GM21367 (cell line): ENCODE results near the gene FBXO38.

Source experiments
- ATAC-seq: cut with Tn5 transposase; IDR thresholded peaks from one replicate; pipeline ENCODE4 v1.9.1; 2021; ENCODE audit not compliant: unreplicated experiment

Gene FBXO38

DNA sequence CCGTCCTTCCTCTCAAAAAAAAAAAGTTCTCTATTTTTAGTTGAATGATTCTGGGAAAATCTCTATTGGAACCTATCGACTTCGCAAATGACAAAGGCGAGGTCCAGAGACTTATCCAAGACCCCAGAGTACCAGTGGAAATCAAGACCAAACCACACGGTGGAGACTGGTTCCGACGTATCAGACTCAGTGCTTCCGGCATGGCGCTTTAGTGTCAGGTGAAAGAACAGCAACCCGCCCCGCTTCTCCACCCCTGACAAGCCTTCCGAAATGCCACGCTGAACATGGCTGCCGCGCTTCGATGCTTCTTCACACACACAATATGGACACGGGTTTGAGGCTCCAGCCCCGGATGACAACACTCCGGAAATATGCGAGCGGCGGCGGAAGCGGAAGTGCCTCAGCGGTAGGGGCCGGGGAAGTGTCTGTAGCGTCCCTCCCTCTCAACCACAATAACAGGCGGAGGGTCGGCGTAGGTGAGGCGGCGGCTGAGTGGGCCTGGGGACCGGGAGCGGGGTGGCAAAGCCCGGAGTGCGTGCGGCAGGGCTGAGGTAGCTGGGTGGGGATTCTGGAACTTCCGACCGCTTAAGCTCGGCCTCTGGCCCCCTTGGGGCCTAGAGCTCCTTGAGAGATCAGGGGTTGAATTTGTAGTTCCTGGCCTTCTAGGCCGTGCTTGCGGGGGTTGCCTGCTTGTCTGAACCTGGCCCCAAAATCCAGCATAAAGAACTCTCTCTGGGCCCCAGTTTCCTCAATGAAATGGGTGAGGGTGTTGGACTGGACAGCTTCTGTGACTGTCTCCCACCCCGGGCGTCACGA is at the start of gene FBXO38:
TSS of gene FBXO38 (plus strand) at position 395 of the 816 bp plus-strand sequence. CDS start 10,819 bp downstream, outside the sequence.
- peak; percentile 99 for ATAC-seq

GRCh38 chr5:148335259-148335658 is 48.5 kb upstream of the FBXO38 start, which contains the start of gene SPINK9:
TSS of gene SPINK9 (plus strand) at chr5:148335559. CDS start at chr5:148335614, 55 bp downstream.
- ATAC-seq, result no peak

DNA sequence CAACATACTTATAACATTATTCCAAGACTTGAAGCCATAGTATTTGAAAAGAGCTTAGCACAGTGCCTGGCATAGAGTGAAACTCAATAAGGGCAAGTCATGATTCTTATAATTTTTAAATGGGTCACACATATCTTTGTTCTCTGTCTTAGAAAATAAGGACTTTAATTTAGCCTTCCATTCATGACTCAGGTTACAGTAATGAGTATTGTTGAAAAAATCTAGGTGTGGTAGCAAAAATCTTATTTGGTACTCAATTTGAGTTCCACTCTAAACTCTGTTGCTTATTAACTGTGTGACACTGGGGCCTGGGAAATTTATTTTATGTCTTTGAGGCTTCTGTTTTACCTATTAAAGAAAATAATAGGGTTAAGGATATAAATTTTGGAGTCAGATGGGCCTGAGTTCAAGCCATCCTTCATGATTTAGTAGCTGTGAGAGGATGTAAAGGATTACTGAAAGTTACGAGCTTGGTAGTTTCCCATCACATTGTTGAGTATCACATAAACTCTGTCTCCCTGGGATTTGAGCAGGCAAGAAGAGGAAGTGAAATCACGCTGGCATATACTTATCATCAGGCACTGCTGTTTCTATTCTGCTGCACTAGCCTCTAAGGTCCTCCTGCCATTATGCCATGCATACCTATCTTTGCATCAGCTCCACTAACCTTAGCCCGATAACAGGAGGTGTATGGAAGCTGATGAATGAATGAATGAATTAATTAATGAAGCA is 46.9 kb upstream of the FBXO38 start:
- peak; percentile 79 for ATAC-seq

- ATAC-seq, result no peak
These were observed 41.2 kb upstream of the FBXO38 start for GRCh38 chr5:148342371-148343045.

DNA sequence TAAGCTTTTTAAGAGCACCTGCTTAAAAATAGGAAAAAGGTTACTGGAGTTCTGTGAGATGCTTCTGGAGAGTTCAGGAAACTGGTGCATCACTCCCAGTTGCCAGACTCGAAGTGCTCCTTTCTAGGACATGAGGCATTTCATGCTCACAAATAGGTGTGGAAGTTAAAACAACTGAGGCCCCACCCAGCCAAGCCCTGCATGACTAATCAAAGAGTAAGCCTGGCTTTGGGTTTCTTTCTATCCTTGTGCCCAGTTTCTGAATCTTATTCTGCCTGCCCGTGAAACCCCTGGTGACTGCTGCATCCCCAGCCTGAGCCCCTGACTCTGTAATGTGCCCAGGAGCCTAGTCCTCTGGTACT is 40.7 kb upstream of the FBXO38 start:
- ATAC-seq, result no peak

DNA sequence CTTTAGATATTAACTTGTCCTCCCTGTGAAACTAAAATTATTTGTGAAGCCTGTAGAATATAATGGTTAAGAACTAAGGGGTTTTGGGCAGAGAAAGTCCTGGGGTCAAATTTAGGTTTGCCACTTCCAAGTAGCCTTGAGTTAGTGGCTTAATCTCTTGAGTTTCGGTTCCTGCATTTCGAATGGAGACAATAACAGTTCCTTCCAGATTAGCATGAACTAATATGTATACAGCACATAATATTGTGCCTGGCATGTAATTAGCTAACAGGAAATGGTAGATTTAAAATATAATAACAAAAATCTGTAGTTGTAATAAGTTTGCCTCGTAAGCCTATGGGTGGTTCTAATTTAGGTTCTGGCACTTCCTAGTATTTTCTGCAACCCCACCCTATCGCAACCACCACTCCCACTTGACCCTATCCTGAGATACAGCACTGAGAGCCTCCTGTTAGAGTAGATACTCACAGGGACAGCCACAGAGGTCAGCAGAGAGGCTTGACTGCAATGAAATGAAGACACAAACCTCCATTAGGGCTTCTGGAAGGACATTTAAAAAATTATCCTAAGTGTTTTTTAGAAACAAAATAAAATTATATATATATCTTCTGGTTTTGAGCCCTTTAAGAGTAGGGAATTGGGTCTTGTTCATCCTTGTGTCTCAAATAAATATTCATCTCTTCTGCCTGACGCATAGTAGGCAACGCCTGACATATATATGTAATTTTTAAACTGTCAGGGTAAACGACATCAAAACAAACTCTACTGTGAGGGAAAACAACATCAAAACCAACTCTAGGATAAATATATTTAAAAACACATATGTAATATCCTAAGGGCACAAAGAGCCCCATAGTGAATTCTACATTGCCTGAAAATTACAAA is 39.9 kb upstream of the FBXO38 start:
- no peak for ATAC-seq

DNA sequence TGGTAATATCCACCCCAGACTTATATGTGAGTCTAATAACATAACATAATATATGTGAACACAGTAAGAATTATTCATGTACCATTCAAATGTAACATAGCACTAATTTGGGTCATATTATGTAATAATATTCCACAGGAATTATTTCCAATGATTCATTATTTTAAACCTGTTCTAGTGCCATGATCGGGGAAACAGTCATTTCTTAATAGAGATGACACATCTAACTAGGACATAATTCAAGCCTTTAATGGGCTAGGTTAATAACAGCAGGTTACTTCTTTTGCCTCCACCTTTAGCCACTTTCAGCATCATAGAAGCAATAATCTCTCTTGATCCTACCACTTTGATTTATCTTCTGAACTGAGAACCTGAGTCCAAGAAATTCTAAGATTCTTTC is 36.1 kb upstream of the FBXO38 start:
- ATAC-seq, result no peak

DNA sequence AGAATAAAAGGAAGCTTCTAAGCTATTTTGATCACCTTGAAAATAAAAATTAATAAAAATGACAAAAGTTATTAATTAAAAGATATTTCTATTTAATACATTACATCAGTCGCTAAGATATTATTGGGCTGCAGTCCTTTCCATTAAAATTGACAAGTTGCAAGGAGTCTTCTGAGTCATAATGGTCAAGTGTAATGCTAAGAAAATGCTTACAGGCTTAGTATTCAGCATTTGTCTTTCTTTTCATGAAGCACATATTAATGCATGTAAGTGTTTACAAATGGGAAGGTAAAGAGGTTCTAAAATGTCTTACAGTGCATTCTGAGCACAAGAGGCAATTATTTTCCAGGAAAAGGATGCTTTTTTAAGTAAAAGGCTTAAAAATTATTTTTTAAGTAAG is 31.1 kb upstream of the FBXO38 start:
- no peak for ATAC-seq

GRCh38 chr5:148353634-148354033 is 30.1 kb upstream of the FBXO38 start:
- no peak for ATAC-seq

DNA sequence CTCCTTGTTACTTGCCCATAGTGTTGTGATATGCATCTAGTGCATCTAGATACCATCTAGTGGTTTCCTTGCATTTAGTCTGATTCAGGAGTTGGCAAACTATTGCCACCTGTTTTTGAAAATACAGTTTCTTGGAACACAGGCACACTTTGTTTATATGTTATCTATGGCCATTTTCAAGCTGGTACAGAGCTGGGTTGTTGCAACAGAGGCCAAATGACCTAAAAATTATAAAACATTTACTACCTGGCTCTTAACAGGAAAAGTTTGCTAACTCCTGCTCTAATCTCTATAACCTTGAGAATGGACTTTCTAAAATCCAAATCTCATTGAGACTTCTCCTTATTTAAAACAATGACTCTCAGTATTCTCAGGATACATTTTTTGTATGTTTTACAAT is 19.4 kb upstream of the FBXO38 start:
- ATAC-seq, result no peak

DNA sequence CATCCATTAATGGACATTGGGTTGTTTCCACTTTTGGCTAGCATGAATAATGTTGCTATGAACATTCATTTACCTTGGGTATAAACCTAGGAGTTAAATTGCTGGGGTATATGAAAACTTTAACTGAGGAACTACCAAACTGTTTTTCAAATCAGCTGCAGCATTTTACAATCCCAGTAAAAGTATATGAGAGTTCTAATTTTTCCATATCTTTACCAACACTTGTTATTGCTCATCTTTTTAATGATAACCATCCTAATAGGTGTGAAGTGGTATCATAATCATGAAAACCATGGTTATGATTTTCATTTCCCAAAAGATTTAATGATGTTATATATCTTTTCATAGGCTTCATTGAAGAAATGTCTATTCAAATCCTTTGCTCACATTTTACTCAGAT is 15.5 kb upstream of the FBXO38 start:
- no peak for ATAC-seq

DNA sequence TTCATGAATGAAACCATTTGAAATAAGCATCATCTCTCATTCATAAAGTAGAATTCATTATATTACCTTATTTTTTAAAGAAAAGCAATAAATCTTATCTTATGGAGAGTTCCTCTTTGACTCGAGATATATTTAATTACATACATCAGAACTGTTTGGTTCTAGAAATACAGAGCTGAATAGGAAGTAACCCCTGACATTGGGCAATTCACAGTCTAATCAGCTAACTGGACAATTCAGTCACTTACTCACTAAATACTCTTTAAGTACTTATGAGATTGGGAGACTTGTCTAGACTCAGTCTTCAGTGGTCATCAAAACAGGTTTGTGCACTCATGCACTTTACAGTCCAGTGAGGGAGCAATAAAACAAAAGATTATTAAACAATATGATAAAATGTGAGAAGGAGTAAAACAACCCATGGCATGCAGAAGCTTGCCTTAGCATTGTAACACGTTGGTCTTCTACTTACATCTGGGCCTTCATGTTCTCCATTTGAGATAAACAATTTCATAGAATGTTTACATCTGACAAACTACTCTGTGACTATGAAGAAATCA is 11.5 kb upstream of the FBXO38 start:
- ATAC-seq, result no peak

DNA sequence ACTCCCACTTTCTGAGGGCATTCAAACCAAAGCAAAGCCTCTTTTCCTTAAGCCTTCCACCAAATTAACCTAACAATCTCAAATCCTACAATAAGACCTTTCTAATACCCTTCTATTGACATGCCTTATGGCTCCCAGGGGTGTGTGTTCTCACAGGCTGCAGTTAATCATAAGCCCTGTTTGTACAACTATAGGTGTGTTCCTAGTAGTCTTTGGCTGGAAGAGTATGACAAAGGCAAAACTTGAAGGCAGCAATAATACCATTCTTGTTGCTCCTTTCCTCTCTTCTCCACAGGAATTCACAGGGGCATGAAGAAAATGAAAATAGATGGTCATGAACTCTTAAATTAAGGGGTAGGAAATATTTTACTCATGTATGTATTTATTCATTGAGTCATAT is 10.9 kb upstream of the FBXO38 start:
- no peak for ATAC-seq

GRCh38 chr5:148374690-148375360 is 8.9 kb upstream of the FBXO38 start:
- peak; percentile 95 for ATAC-seq

DNA sequence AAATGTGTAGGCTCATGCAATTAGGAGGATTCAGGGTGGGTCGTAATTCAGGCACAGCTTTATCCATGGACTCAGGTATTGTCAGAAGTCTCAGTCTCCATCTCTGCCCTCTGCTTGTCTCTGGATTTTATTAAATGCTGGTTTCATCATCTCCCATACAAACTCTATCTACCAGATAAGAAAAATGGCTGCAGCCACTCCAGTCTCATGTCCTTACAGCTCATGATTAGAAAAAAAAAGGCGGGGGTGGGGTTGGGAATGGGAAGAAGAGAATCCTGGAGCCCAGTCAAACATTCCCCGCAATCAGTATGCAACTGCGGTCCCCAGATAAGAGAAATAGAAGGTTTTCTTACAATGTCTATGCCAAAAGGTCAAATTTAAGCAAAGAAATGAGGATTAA is 7.6 kb upstream of the FBXO38 start:
- no peak for ATAC-seq

- no peak for ATAC-seq
These were observed 5.1 kb upstream of the FBXO38 start for GRCh38 chr5:148378670-148379069.

DNA sequence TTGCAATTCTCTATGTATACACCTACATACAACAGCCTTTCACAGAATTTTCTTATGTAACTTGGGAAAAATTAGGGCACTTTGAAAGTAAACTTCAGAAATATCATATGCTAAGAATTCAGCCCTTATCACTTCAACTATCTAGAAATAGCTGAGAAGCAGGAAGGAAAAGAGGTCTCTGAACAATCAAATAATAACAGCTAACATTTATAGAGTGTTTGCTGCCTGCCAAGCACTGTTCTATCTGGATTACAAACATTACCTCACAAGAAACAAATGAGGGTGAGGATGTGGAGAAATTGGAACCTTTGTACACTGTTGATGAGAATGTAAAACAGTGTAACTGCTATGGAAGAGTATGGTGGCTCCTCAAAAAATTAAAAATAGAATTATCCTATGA is 4.4 kb upstream of the FBXO38 start:
- ATAC-seq, result no peak

GRCh38 chr5:148381906-148382305 is 1.9 kb upstream of the FBXO38 start:
- ATAC-seq, result no peak

DNA sequence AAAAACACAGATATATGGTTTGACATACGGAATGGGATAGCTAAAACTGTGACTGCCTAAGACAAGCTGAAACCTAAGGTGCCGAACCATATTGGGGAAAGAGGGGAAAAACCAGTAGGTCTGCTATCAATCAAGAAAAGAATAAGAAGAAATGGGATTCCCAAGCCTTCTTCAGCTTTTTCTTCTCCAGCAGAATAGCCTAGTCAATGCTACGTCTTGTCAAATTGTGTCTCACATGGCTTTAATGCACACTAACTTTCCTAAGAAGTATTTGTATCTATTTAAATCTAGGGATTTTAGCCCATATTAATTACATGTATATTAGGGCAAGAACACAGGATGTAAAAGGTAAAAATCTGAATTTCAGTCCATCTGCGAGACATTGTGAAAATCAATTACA is 797 bp upstream of the FBXO38 start:
- no peak for ATAC-seq

DNA sequence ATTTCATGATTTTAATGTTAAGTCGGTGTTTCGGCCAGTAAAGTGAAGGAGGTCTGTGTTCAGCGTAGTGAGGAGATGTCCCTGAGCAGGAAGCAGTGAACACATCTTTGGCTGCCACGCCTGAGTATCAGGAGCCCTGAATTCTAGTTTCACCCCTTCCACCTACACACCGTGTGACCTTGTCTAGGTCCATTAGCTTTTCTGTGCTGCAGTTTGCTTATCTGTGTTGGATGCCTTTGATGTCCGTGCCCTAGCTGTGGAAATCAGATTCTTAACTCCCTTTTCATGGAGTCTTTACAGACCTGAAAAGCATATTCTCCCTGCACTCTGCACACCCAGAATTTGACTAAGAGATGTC is 601 bp downstream of the FBXO38 start:
- peak; percentile 29 for ATAC-seq
